ENCODE data around the gene CDH23.
A peak's percentile ranks its signal among the peaks of the same experiment; 100 is the strongest.

The CDH23 gene

DNA sequence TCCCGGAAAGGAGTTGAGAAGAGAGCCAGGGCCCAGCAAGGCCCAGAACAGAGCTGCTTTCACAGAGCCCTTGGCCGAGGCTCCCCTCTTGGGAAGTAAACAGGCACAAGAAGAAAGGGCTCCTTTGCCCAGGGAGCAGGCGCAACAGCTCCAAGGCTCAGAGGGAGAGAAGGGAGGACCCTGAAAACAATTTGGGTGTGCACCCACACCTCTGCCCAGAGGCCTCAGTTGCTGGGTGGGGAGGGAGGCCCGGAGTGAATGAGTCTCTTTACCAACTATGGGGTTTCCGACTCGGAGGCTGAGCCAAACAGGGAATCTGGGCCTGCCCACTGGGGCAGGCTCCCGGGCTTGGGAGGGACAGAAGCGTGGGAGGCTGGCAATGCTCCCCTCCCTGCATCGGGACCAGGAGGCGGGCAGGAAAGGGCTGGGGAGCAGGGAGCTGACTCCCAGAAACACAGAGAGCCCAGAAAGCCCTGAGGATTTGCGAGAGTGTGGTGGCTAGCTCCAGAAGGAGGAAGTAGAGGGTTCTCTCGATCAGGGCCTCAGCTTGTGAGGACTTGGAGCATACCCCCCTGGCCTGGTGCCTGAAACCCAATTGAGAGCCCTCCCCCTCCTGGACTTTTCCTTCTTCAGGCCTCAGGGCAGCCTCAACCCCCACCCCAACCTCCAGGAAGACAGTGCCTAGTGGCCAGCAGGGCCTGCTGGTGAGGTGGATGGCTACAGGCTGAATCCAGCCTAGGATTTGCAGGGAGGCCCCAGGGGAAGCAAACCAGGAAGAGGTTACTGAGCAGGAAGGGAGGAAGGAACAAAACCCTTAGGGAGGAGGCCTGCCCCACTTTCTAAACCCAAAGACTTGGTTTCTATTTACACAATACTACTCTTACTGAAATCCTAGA is 316.7 kb downstream of the CDH23 start:
- DNase-seq (ENCODE audit: extremely low read depth in 1 of 2, low read depth in 1 of 2): peak in 1 of 2 donors; percentile 25

DNA sequence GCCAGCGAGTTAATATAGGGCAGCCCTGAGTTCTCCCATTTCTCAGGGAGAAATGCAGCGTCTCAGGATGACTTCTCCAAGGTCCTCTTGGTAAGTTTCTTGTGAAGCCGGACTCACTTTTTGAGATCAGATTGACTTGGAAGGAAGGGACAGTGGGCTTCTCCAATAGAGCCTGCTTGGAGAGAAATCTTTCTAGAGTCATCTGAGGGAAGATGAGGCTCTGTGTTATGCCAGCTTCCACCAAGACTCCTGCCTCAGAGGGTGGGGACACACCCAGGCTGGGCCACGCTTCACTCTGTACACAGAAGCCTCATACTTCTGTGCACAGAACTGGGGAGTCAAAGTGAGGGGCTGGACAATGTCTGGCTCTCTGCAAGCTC is 317.3 kb downstream of the CDH23 start:
- DNase-seq (ENCODE audit: extremely low read depth in 1 of 2, low read depth in 1 of 2): no peak

DNA sequence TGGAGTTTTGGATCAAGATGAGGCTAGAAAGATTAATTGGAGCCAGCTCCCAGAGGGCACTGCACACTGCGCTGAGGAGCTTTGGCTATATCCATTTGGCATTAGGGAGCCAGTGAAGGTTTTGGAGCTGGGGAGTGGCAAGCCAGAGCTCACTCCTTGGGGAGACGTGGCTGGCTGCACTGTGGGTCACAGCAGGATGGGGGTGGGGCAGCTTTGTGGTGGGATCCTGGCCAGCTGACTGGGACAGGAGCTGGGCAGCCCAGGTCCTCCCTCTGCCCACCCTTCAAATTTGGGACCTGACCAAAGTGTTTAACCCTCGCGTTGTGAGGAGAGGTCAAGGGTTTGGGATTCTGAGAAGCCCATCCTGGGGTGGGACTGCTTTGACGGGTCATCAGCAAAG is 317.9 kb downstream of the CDH23 start:
- DNase-seq (ENCODE audit: extremely low read depth in 1 of 2, low read depth in 1 of 2): no peak

DNA sequence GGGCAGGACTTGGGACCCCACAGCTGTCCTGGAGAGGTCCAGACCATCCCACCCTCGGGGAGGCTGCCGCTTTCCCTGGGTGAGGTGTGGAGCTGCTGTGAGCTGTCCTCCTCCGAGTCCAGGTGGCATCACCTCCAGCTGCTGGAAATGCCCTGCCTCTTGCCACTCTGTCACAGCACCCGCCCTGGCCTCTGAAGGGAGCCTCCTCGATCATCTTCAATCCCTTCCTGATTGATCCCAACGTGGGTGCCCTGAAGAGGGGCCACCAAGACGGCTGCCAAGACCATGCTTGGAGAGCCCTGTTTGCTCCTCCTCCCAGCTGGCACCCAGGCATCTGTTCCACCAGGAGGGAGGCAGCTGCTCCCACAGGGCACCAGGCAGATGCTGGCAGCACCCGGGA is 318.3 kb downstream of the CDH23 start:
- no peak for DNase-seq (ENCODE audit: extremely low read depth in 1 of 2, low read depth in 1 of 2)

DNA sequence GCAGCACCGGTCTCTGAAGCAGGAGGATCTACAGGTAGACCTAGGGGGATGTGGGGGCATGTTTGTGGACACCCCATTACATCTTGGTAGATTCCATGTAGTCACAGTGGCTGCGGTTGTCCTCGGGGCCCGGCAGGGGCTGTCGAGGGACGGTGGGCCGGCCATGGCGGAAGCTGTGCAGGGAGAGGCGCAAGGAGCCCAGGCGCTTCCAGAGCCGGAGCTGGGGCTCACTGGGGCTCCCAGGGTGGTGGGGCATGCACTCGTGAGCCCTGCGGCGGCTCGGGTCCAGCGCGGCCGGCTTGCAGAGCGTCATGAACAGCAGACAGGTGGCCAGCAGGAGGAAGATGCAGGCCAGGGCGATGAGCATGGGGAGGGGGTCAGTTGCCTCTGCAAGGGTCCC is 319.1 kb downstream of the CDH23 start:
- no peak for DNase-seq (ENCODE audit: extremely low read depth in 1 of 2, low read depth in 1 of 2)

DNA sequence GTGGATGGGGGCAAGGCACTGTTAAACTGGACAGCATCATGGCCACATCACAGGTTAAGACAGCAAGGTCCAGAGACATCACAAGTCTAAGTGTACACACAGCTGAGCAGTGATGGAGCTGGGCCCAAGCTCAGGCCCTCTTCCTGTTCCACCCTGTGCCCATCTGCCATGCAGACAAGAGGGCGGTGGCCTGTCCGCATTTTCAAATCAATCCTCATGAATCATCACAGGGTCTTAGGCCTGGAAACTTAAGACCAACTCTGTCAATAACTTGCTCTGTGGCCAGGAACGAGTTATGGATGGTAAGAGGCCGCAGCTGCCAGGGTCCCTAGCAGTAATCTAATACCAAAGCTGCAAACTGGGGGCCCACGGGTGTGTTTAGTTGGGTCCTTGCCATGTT is 319.7 kb downstream of the CDH23 start:
- no peak for DNase-seq (ENCODE audit: extremely low read depth in 1 of 2, low read depth in 1 of 2)

DNA sequence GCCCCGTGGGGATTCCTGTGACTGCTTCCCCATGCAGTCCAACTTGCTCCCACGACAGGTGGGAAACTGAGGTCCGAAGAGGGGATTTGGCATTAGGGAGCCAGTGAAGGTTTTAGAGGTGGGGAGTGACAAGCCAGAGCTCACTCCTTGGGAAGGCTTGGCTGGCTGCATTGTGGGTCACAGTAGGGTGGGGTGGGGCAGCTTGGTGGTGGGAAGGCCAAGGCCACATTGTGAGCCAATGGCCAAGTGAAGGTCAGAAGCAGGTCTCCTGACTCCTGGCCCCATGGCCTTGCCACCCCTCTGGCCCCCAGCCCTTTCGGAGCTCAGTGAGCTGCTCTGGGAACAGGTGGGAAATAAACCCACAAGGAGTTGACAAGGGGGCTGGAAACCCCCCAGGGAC is 320.3 kb downstream of the CDH23 start:
- no peak for DNase-seq (ENCODE audit: extremely low read depth in 1 of 2, low read depth in 1 of 2)

DNA sequence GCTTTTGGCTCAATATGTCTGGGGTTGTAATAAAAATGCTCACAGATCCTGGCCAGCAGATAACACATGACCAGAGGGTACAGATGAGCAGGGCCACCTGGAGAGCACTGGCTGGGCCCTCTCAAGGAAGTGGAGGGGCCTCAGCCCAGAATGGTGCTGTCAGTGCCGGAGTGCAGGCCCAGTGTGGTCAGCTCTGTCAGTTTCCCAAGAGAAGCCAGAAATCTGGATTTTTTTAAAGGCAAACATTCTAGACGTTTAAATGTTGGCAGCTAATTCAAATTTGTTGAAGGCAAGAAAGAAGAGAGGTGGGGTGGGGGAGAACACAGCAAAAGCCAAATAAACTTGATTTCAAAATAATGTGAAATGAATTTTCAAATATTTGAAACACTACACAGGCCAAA is 320.8 kb downstream of the CDH23 start:
- no peak for DNase-seq (ENCODE audit: extremely low read depth in 1 of 2, low read depth in 1 of 2)

DNA sequence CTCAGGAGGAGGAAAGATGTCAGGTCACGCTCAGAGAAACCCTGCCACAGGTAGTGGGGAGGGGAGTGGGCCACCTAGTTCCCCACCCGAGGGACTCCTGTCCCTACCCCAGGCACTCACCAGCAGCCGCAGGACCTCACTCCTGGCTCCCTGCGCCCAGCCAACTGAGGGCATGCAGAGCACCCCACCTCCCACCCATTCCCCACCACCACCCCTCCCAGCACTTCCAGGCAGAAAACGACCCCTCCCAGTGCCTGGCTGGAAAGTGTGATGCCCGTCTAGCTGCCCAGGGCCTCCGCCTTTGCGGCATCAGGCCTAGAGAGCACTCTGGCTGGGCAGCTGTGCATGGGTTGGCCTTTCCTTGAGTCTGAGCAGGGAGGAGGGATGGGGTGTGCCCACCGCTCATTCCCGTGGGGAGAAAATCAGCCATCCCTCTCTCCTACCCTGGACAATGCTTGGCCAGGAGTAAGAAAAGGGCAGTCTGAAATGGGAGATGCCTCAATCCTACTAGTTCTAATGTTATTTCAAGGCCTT is 321.5 kb downstream of the CDH23 start:
- DNase-seq (ENCODE audit: extremely low read depth in 1 of 2, low read depth in 1 of 2): no peak

DNA sequence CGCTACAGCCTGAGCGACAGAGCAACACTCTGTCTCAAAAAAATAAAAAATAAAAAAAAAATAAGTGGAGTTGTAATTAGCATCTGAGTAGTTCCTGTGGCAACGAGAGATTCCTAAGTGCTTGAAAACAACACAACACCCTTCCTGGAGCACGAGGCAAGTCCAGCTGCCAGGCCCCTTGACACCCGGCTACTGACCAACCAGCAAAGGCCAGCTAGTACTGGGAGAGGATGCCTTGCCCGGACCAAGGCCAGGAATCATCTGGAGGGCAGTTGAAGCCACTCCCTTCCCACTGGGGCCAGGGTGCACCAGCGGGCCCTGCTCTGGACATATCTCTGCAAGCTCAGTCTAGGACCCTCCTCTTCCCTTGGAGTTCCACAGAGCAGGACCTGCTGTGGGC is 322.3 kb downstream of the CDH23 start:
- DNase-seq (ENCODE audit: extremely low read depth in 1 of 2, low read depth in 1 of 2): no peak

DNA sequence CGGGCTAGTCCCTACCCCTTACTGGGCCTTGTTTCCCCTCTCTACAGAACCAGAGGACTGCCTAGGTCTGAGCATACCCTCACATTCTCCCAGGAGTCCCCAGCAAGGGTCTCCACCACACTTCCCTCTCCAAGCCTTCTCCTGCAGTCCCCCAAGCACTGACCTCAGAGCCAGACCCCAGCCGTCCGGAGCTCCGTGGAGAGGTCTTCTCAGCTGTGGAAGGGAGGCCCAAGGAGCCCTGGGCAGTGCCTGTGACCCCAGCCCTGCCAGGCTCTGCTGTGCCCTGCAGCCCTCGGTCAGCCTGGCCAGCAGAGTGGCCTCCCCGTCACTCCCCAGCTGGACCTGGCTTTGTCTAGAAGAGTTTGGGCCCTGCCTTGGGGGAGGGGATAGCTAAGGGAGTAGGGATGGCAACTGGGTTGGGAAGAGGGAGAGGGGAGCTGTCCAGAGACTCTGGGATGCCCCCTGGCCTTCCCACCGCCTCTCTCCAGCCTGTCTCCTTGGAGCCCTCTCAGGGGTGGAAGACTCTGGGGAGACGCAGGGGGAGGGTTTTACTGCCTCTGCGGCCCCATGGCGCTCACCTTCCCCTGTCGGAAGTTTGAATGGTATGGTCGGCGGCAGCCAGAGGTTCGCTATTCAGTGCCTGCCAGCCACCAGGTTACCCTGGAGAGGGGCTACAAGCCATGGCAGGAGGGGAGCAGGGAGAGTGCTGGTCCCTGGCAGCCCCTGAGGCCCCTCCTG is 322.9 kb downstream of the CDH23 start, which contains the start of gene C10orf105:
TSS of gene C10orf105 (minus strand) at position 315 of the 738 bp plus-strand sequence. CDS start 3,441 bp downstream, outside the sequence.
- no peak for DNase-seq (ENCODE audit: extremely low read depth in 1 of 2, low read depth in 1 of 2)

DNA sequence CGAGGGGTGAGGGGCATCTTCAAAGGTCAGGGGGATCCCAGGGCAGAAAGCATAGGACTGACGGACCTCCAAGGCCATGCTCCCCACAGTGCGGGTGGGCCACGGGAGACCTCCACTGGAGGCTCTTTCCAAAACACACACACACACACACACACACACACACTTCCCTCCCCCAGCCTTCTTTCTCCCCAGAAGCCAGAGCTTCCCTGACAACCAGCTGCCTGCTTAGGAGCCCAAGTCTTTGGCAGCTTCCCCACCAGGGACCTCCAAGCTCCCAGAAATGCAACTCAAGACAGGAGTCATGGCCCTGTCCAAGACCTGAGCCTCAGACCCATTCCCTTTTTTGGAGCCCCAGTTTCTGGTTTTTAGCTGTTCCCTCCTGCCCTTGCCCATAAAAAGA is 323.6 kb downstream of the CDH23 start:
- DNase-seq (ENCODE audit: extremely low read depth in 1 of 2, low read depth in 1 of 2): no peak

DNA sequence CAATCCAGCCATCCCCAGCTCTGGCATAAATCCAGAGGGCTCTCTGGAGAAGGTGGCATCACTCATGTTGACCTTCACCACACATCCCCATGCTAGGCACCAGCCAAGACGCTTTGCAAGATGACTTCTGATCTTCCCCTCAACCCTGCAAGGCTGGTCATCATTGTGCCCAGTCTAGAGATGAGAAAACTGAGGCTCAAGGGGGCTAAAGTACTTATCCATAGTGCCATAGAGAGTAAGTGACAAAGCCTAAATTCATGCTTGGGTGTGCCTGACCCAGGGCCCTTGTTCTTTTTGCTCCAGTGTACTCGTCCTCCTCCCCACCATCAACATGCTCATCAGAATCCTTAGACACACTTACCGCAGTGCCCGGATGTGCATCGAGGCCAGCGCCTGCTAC is 324.6 kb downstream of the CDH23 start:
- no peak for DNase-seq (ENCODE audit: extremely low read depth in 1 of 2, low read depth in 1 of 2)

DNA sequence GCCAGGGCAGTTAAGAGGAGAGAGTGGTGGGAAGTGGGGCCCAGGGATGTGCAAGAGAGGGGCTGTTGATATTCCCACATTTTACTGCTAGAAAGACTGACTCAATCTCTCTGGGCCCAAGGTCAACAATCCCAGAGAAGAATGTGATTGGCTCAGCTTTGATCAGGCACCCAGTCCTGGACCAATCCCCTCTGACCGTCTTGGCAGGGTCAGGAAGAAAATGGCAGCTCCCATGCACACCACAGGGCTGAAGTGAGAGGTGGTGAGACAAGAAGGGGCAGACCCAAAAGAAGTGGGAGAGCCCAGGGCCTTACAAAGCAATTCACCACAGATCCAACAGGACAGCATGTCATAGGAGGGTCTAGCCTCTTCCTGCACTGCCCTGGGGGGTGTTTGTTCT is 326.1 kb downstream of the CDH23 start:
- no peak for DNase-seq (ENCODE audit: extremely low read depth in 1 of 2, low read depth in 1 of 2)

DNA sequence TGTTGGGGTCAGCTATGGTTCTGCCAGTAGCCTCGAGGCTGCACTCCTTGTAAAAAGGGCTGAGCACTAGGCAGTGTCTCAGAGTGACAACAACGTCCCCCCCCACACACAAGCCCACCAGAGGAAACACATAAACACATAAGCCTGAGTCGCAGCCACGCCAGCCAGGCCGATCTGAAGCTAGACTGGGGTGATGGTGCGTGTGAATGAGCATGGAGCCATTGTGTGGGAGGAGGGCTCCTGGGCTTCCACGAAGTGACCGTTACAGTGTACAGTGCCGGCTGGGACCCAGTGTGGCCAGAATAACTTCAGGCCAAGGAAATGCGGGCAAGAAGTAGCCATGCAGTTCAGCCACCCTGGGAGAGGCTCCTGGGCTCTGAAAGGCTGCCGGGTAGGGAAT is 326.6 kb downstream of the CDH23 start:
- no peak for DNase-seq (ENCODE audit: extremely low read depth in 1 of 2, low read depth in 1 of 2)

DNA sequence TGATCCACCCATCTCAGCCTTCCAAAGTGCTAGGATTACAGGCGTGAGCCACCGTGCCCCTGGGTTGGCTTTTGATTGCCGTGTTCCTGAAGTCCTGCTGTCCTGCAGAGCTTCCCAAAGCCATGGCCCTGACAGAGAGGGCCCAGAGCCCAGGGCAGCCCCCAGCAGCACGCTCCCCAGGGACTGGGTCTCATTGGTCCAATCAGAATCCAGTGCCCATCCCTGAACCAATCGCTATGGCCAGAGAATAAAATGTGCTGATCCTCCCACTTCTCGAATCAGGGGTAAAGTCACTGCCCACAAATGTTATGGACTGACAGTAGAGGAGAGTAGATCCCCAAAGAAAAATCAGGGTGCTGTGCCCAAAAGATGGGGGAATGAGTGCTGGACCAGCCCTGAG is 327.8 kb downstream of the CDH23 start:
- no peak for DNase-seq (ENCODE audit: extremely low read depth in 1 of 2, low read depth in 1 of 2)

DNA sequence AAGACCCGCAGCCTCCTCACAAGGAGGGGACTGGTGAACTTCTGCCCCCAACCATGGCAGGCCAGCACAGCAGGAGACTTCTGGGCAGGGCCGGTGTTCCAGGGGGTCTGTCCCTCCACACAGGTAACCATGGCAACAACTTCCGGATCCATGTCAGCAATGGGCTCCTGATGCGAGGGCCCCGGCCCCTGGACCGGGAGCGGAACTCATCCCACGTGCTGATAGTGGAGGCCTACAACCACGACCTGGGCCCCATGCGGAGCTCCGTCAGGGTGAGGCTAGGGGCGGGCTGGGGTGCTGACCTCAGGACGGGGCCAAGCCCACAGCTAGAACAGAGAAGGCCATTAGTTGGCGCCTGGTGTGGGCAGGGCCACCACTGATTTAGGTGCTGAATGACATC is 328.5 kb downstream of the CDH23 start:
- no peak for DNase-seq (ENCODE audit: extremely low read depth in 1 of 2, low read depth in 1 of 2)

DNA sequence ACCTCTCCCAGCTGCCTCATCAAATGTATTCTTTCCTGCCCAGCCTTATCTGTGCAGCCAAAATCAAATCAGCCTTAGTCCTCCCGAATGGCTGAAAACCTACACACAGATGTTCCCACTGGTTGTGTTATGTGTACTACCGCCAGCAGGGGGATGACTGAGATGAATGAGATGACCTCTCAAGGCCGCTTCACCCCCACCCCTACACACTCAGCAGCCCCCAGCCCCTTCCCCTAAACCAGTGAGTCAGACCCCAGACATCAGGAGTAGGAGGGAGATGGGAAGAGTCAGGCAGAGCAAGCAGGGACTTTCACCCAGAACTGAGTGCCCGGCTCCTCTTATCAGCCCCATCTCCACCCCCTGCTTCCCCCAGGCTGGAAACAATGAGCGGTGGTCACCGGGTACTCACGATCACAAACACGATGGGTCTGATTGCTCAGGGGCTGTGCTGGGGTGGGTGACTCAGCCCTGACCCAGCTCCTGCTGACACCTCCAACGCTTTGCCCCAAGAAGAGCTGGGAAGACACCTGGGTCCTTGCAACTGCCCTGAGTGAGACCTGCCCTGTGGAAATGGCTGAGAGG is 329.4 kb downstream of the CDH23 start:
- peak in 1 of 2 donors; percentile 40 for DNase-seq (ENCODE audit: extremely low read depth in 1 of 2, low read depth in 1 of 2)

DNA sequence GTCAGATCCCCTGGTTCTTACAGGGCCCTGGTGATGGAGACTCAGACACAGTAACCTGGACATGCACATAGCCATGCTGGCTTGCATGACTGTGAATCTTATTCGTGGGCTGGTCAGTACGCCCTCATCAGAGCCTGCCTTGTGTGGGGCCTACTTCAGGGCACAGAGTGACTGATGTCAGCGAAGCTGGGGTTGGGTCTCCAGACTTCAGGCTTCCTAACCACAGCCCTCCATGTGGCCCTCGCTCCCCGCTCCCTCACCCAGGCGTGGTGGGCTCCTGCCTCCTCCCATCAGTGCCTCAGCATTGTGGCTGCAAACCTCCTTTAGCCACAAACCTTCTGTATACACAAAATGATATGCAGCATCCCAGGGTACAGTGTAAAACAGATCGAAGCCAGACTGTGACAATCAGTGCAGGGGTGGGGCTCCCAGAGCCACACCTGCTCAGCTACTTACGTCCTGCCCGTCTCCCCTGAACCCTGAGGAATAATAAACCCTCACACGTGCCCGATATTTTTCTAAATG is 329.9 kb downstream of the CDH23 start:
- DNase-seq (ENCODE audit: extremely low read depth in 1 of 2, low read depth in 1 of 2): no peak

DNA sequence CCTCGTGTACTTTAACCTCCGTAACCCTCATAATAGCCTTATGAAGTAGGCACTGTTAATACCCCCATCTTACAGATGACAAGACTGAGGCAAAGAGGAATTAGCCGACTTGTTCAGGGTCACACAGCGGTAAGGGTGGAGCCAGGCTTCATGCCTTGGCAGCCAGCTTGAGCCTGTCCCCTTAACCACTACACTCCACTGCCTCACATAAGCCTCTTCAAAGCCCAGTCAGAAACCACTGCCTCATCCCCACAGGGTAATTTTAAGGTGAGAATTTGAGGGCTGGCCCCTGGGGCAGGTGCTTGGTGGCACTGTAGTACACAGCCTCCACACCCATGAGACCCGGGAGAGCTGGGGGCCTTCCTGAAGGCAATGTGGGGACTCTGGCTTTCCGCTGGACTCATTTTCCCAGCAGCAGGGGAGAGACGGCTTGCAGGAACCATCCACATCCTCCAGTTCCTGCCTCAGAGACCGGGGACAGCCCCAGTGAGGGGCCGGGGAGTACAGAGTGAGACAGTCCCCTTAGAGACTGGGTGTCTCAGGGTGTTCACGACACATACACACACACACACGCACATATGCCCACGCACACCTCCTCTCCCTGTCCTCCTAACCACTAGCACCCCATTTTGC is 330.5 kb downstream of the CDH23 start:
- no peak for DNase-seq (ENCODE audit: extremely low read depth in 1 of 2, low read depth in 1 of 2)

All from activated CD8-positive, alpha-beta memory T cell treated with anti-CD3 and anti-CD28 coated beads for 1 hour (primary cell).